HG03565 (cell line): ENCODE results near the gene AGPS.

ENCODE experiments used
- ATAC-seq: cut with Tn5 transposase; IDR thresholded peaks from one replicate; pipeline ENCODE4 v1.9.1; 2021; ENCODE audit warnings: mild to moderate bottlenecking, moderate library complexity; ENCODE audit not compliant: unreplicated experiment

Gene AGPS

GRCh38 chr2:177383935-177384334 lies 8.6 kb upstream of the AGPS start:
- ATAC-seq, result no peak

- no peak for ATAC-seq
Observed at GRCh38 chr2:177385151-177385550, 7.4 kb upstream of the AGPS start.

GRCh38 chr2:177391822-177392372 lies 676 bp upstream of the AGPS start:
- ATAC-seq, result no peak

GRCh38 chr2:177393203-177393755 lies 706 bp downstream of the AGPS start:
- ATAC-seq, result no peak

- no peak for ATAC-seq
Observed at GRCh38 chr2:177393824-177394593, 1.4 kb downstream of the AGPS start.

GRCh38 chr2:177394594-177394973 lies 2.0 kb downstream of the AGPS start:
- ATAC-seq, result no peak

GRCh38 chr2:177395351-177396065 lies 2.9 kb downstream of the AGPS start:
- ATAC-seq, result no peak

- ATAC-seq, result no peak
Observed at GRCh38 chr2:177396703-177397460, 4.3 kb downstream of the AGPS start.

GRCh38 chr2:177397481-177398289 lies 5.1 kb downstream of the AGPS start:
- no peak for ATAC-seq

- ATAC-seq, result no peak
Observed at GRCh38 chr2:177398290-177398683, 5.7 kb downstream of the AGPS start.

- ATAC-seq, result no peak
Observed at GRCh38 chr2:177398791-177399190, 6.2 kb downstream of the AGPS start.

- no peak for ATAC-seq
Observed at GRCh38 chr2:177399376-177399775, 6.8 kb downstream of the AGPS start.

GRCh38 chr2:177400337-177400923 lies 7.9 kb downstream of the AGPS start:
- ATAC-seq, result no peak

GRCh38 chr2:177402096-177402495 lies 9.5 kb downstream of the AGPS start:
- ATAC-seq, result no peak

- ATAC-seq, result no peak
Observed at GRCh38 chr2:177403838-177404237, 11.3 kb downstream of the AGPS start.

- ATAC-seq, result no peak
Observed at GRCh38 chr2:177404243-177404642, 11.7 kb downstream of the AGPS start.

GRCh38 chr2:177405029-177405692 lies 12.6 kb downstream of the AGPS start:
- ATAC-seq, result no peak

- ATAC-seq, result no peak
Observed at GRCh38 chr2:177406182-177406581, 13.6 kb downstream of the AGPS start.

- no peak for ATAC-seq
Observed at GRCh38 chr2:177407031-177407430, 14.5 kb downstream of the AGPS start.
